Left lung (tissue), 14 donors: Measurements from ENCODE around the gene KCNAB1. TPM values are rescaled to one million over a fixed set of nuclear protein-coding genes. Genes with fewer than 3 reads are reported as not detected.
"Not testable (repeated sequence)": the region's sequence is repeated elsewhere in the genome, so short reads cannot be mapped to it uniquely, and the experiment has no call there.

Experiments used
- ATAC-seq: fragments of 200-7000 bp; cut with Tn5 transposase; one replicate; pipeline ENCODE4 v1.9.1; 2020; ENCODE audit warnings: moderate library complexity
- DNase-seq, 4 donors: peaks; one replicate each; pipeline ENCODE4 v3.0.0-alpha.2; 2013 to 2020
- H3K27ac ChIP-seq, 2 donors: fragments of 200-600 bp; sonication (generic) in 1 of 2; one replicate each; pipeline versions ENCODE4 v1.5.0 to v1.8.0; 2020 to 2021
- H3K27me3 ChIP-seq, 2 donors: fragments of 200-600 bp; sonication (generic) in 1 of 2; one replicate each; pipeline versions ENCODE4 v1.5.0 to v1.8.0; 2020 to 2021
- H3K36me3 ChIP-seq, 2 donors: fragments of 200-600 bp; sonication (generic) in 1 of 2; one replicate each; pipeline versions ENCODE4 v1.5.0 to v1.8.0; 2020 to 2021
- H3K4me1 ChIP-seq, 2 donors: fragments of 200-600 bp; one replicate each; pipeline ENCODE4 v1.8.0; 2021
- H3K4me3 ChIP-seq, 2 donors: fragments of 200-600 bp; sonication (generic) in 1 of 2; one replicate each; pipeline versions ENCODE4 v1.5.0 to v1.8.0; 2020 to 2021; ENCODE audit warnings: mild to moderate bottlenecking in 1 of 2
- H3K9me3 ChIP-seq, 2 donors: fragments of 200-600 bp; sonication (generic) in 1 of 2; one replicate each; pipeline versions ENCODE4 v1.5.0 to v1.8.0; 2020 to 2021
- intact Hi-C, 2 donors: fragments of 100-400 bp; cut with DNase I; formaldehyde crosslinking; loops; one replicate each; pipeline versions ENCODE4 v1.11.2 to v1.14.2; 2022
- long read RNA-seq, 12 donors: library from polyadenylated mRNA in 2 of 12; unstranded in 2 of 12; transcript quantifications; one replicate each; pipeline ENCODE4 v2.0.0 and lab custom pipeline, GENCODE V29; 2019 to 2026
- polyA plus RNA-seq, 6 donors: library from polyadenylated mRNA; unstranded; fragments of 120-200 nt; gene quantifications; one replicate each; pipeline ENCODE4 v1.2.1, GENCODE V29; 2013; ENCODE audit not compliant: insufficient read length in 6 of 6
- total RNA-seq, 2 donors: library from RNA; stranded (reverse); fragmentation: NEBNext Ultra II Directional; extraction: Animal tissue kit (Norgen Biotek cat#: 25700); gene quantifications; one replicate each; pipeline ENCODE4 v1.2.1, GENCODE V29; 2021
- TF ChIP-seq, protein P1 (sequence below), 2 donors: fragments of 200-600 bp; sonication (generic) in 1 of 2; IDR thresholded peaks; one replicate each; pipeline versions ENCODE4 v1.5.0 to v1.8.0; 2021; ENCODE audit warnings: antibody characterized with exemption in 2 of 2
- donor health status: DM: no; HTN: yes; CAD: no.
- donor health status: DM: no; HTN: no; CAD: no.

Gene KCNAB1
- 1 to 10 TPM in 1 of 2 donors, under 1 TPM in 1; 0.58 to 1.5 TPM for total RNA-seq
- 1 to 10 TPM; 1.2 to 1.7 (median 1.6) TPM for polyA plus RNA-seq
- long read RNA-seq, donor 1, full-length matches to known transcripts: 1 of 1 reads
- long read RNA-seq, donor 1, partial matches to known transcripts: 0 of 1 reads
- long read RNA-seq, donor 1, other reads (novel, unspliced or antisense): 0 of 1 reads
- long read RNA-seq, donor 2, full-length matches to known transcripts: 1 of 1 reads
- long read RNA-seq, donor 2, partial matches to known transcripts: 0 of 1 reads
- long read RNA-seq, donor 2, other reads (novel, unspliced or antisense): 0 of 1 reads
- long read RNA-seq, donor 3: 0 reads
- long read RNA-seq, donor 4, partial matches to known transcripts: 1 of 1 reads
- long read RNA-seq, donor 4, other reads (novel, unspliced or antisense): 0 of 1 reads
- long read RNA-seq, donor 5: 0 reads
- long read RNA-seq, donor 6, full-length matches to known transcripts: 1 of 1 reads
- long read RNA-seq, donor 6, partial matches to known transcripts: 0 of 1 reads
- long read RNA-seq, donor 6, other reads (novel, unspliced or antisense): 0 of 1 reads
- long read RNA-seq, donor 7, partial matches to known transcripts: 91 of 91 reads
- long read RNA-seq, donor 7, other reads (novel, unspliced or antisense): 0 of 91 reads
- long read RNA-seq, donor 8: 0 reads
- long read RNA-seq, donor 9: 0 reads
- long read RNA-seq, donor 10: 0 reads
- long read RNA-seq, donor 11, full-length matches to known transcripts: 3 of 3 reads
- long read RNA-seq, donor 11, partial matches to known transcripts: 0 of 3 reads
- long read RNA-seq, donor 11, other reads (novel, unspliced or antisense): 0 of 3 reads
- long read RNA-seq, donor 12, partial matches to known transcripts: 150 of 155 reads
- long read RNA-seq, donor 12, other reads (novel, unspliced or antisense): 5 of 155 reads

DNA sequence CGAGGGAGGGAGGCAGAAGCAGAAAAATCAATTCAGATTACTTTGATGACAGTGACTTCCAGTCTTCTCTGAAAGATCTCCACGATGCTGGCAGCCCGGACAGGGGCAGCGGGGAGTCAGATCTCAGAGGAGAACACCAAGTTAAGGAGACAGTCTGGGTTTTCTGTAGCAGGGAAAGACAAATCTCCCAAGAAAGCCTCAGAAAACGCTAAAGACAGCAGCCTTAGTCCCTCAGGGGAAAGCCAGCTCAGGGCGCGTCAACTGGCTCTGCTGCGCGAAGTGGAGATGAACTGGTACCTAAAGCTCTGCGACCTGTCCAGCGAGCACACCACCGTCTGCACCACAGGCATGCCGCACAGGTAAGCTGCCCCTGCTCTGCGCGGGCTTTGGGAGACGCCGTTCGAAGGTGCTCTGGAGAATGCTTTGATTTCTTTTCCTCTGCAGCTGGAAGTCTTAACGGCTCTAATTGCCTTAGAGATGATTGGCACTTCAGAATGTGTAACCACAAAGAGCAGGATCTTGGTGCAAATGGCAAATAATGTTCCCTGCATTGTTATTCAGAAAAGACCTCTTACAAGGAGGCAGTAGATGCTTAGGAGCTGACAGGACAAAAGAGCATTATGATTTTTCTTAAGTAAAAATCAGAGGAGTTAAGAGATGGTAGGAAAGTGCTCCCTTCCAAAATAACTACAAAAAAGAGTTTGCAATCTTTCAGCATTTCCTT lies at the start of gene KCNAB1:
Gene KCNAB1, plus strand, starts transcription at position 51 of the 724 bp plus-strand sequence.
- Histone ChIP-seq H3K36me3 (no peaks in the 10 kb centered on the region), H3K27ac (no peak within 1 kb of the TSS), H3K4me1 (no peaks in the 10 kb centered on the region), H3K4me3 (no peak within 1 kb of the TSS), H3K27me3 (peaks cover 0 to 17% of the 10 kb centered on the region in 2 donors), H3K9me3 (no peaks in the 10 kb centered on the region)
- intact Hi-C loops: no loop called here
- ATAC-seq (no peak), DNase-seq (no peak)
- TF ChIP-seq, protein P1, sequence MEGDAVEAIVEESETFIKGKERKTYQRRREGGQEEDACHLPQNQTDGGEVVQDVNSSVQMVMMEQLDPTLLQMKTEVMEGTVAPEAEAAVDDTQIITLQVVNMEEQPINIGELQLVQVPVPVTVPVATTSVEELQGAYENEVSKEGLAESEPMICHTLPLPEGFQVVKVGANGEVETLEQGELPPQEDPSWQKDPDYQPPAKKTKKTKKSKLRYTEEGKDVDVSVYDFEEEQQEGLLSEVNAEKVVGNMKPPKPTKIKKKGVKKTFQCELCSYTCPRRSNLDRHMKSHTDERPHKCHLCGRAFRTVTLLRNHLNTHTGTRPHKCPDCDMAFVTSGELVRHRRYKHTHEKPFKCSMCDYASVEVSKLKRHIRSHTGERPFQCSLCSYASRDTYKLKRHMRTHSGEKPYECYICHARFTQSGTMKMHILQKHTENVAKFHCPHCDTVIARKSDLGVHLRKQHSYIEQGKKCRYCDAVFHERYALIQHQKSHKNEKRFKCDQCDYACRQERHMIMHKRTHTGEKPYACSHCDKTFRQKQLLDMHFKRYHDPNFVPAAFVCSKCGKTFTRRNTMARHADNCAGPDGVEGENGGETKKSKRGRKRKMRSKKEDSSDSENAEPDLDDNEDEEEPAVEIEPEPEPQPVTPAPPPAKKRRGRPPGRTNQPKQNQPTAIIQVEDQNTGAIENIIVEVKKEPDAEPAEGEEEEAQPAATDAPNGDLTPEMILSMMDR (IDR thresholded peaks at IDR 0.05): no peak

DNA sequence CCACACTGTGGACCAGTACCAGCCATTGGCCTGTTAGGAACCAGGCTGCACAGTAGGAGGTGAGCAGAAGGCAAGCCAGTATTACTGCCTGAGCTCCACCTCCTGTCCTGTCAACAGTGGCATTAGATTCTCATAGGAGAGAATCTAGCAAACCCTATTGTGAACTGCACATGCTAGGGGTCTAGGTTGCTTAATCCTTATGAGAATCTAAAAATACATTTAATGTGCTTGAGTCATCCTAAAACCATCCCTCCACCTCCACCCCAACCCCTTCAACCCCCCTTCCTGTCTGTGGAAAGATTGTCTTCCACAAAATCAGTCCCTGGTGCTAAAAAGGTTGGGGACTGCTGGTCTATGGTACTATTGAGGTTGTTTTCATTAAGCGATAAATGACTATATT lies 49.3 kb upstream of the KCNAB1 start:
- no peaks in the 10 kb centered on the region for H3K36me3 ChIP-seq
- H3K27me3 ChIP-seq: no peaks in the 10 kb centered on the region
- no peaks in the 10 kb centered on the region for H3K9me3 ChIP-seq
- no peaks in the 10 kb centered on the region for H3K4me1 ChIP-seq
- TF ChIP-seq, protein P1 (IDR thresholded peaks at IDR 0.05): no peak
- no peak overlapping the region for H3K27ac ChIP-seq
- ATAC-seq (no peak), DNase-seq (no peak)
- intact Hi-C loops: no loop called here
- H3K4me3 ChIP-seq: no peak overlapping the region

DNA sequence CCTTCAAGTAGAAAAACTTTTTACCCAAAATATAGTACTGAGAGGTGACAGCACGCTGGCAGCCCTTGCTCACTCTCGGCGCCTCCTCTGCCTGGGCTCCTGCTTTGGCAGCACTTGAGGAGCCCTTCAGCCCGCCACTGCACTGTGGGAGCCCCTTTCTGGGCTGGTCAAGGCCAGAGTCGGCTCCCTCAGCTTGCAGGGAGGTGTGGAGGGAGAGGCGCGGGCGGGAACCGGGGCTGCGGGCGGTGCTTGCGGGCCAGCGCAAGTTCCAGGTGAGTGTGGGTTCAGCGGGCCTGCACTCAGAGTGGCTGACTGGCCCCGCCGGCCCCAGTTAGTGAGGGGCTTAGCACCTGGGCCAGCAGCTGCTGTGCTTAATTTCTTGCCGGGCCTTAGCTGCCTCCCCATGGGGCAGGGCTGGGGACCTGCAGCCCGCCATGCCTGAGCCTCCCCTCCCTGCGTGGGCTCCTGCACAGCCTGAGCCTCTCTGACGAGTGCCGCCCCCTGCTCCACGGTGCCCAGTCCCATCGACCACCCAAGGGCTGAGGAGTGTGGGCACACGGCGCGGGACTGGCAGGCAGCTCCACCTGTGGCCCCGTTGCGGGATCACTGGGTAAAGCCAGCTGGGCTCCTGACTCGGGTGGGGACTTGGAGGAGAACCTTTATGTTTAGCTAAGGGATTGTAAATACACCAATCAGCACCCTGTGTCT lies 47.3 kb upstream of the KCNAB1 start:
- H3K9me3 ChIP-seq, H3K36me3 ChIP-seq, intact Hi-C loops, ATAC-seq, H3K27me3 ChIP-seq, H3K27ac ChIP-seq, H3K4me3 ChIP-seq, H3K4me1 ChIP-seq: not testable (repeated sequence)
- peak in 1 of 4 donors; percentile 50 for DNase-seq

DNA sequence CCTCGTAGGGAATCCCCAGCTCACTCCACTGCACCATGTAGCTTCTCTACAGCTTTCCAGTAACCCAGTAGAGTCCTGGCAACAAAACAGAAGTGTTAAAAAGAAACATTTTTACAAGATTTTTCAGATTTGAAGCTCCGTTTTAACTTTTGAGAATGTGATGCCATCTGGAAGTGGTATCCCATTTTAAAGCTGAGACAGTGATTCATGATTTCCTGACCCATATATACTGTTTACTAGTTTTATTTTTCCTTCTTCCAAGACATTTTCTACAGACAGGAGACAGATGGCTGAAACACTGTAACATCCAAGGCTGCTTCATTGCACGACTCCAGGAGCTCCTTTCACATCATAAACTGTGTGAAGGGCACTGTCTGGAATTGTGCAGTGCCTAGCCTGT lies 30.3 kb upstream of the KCNAB1 start:
- intact Hi-C loops: no loop called here
- TF ChIP-seq, protein P1 (IDR thresholded peaks at IDR 0.05): no peak
- no peak overlapping the region for H3K4me3 ChIP-seq

DNA sequence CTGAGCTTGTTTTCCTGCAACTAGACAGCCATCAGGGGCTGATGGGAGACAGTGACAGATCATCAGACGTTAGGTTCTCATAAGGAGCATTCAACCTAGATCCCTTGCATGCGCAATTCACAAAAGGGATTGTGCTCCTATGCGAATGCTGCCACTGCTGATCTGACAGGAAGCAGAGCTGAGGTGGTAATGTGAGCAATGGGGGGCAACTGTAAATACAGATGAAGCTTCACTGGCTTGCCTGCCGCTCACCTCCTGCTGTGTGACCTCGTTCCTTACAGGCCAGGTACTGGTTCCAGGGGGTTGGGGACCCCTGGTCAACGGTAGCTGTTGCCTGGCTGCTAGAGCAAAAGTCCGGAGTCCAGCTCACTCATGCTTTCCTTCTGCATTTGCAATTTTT lies 26.4 kb upstream of the KCNAB1 start:
- Histone ChIP-seq H3K36me3 (no peaks in the 10 kb centered on the region), H3K4me1 (no peaks in the 10 kb centered on the region), H3K27me3 (no peaks in the 10 kb centered on the region), H3K4me3 (no peak overlapping the region), H3K27ac (no peak overlapping the region), H3K9me3 (peaks cover 0 to 2% of the 10 kb centered on the region in 2 donors)
- no peak for DNase-seq
- intact Hi-C loops: no loop called here
- TF ChIP-seq, protein P1 (IDR thresholded peaks at IDR 0.05): no peak
- no peak for ATAC-seq

More for the DNA sequence above, 30.3 kb upstream of the KCNAB1 start:
- no peaks in the 10 kb centered on the region for H3K36me3 ChIP-seq
- no peak overlapping the region for H3K27ac ChIP-seq
- H3K4me1 ChIP-seq: no peaks in the 10 kb centered on the region
- no peaks in the 10 kb centered on the region for H3K9me3 ChIP-seq
- DNase-seq (no peak), ATAC-seq (no peak)
- H3K27me3 ChIP-seq: no peaks in the 10 kb centered on the region
